Activated naive CD4-positive, alpha-beta T cell treated with anti-CD3 and anti-CD28 coated beads for 36 hours (primary cell): ENCODE results near the gene MPP3. TPM values are rescaled to one million over a fixed set of nuclear protein-coding genes. Genes with fewer than 3 reads are reported as not detected.
"Not testable (repeated sequence)": the region's sequence is repeated elsewhere in the genome, so short reads cannot be mapped to it uniquely, and the experiment has no call there.

Source experiments
- CTCF ChIA-PET: fragments of 350-600 bp; sonication (Branson Sonifier 250); formaldehyde crosslinking; loops from one replicate; lab custom pipeline; 2021; ENCODE audit warnings: antibody characterized with exemption; lab: Charles Lee
- DNase-seq: peaks from one replicate; pipeline ENCODE4 v3.0.0-alpha.2; 2020
- H3K27ac Mint-ChIP-seq: one replicate; pipeline ENCODE4 v1.8.0; 2021; ENCODE audit warnings: mild to moderate bottlenecking, mixed read lengths
- H3K27me3 Mint-ChIP-seq: one replicate; pipeline ENCODE4 v1.8.0; 2021; ENCODE audit warnings: low read depth, mixed read lengths
- H3K36me3 Mint-ChIP-seq: one replicate; pipeline ENCODE4 v1.8.0; 2021; ENCODE audit warnings: low read depth, mixed read lengths
- H3K4me1 Mint-ChIP-seq: one replicate; pipeline ENCODE4 v1.8.0; 2021; ENCODE audit warnings: low read depth, mixed read lengths
- H3K4me3 Mint-ChIP-seq: one replicate; pipeline ENCODE4 v1.8.0; 2021; ENCODE audit warnings: mild to moderate bottlenecking, moderate library complexity, mixed read lengths
- H3K9me3 Mint-ChIP-seq: one replicate; pipeline ENCODE4 v1.8.0; 2021; ENCODE audit warnings: mixed read lengths
- intact Hi-C: fragments of 100-400 bp; cut with micrococcal nuclease; formaldehyde crosslinking; loops from one replicate; pipeline ENCODE4 v1.15.1; 2023
- total RNA-seq, 2 experiments: library from RNA; stranded (reverse); gene quantifications; one replicate each; pipeline ENCODE4 v1.2.3, GENCODE V29; 2021

Gene MPP3
- total RNA-seq, 2 experiments from 2014 or later = 0.30 to 0.33 TPM

GRCh38 chr17:43842975-43843325 lies 10.0 kb upstream of the MPP3 start:
- CTCF ChIA-PET = interaction anchor here (0.6 to 0.9 kb wide), 2 partner anchors 36 to 83 kb away, joined by 3 to 4 read pairs; no protein-coding TSS in a partner anchor

GRCh38 chr17:43842091-43842974 lies 9.4 kb upstream of the MPP3 start:
- DNase-seq, H3K27ac Mint-ChIP-seq, H3K36me3 Mint-ChIP-seq, H3K4me1 Mint-ChIP-seq, H3K4me3 Mint-ChIP-seq, H3K9me3 Mint-ChIP-seq, intact Hi-C loops: not testable (repeated sequence)
- CTCF ChIA-PET = interaction anchor here (0.6 to 0.9 kb wide), 4 partner anchors 36 to 113 kb away, joined by 3 to 4 read pairs (median 4); no protein-coding TSS in a partner anchor
- H3K27me3 Mint-ChIP-seq = peaks cover 15% of the 10 kb centered on the region

More at GRCh38 chr17:43842975-43843325, 10.0 kb upstream of the MPP3 start:
- Mint-ChIP-seq H3K36me3 (no peaks in the 10 kb centered on the region), H3K4me1 (no peaks in the 10 kb centered on the region), H3K9me3 (no peaks in the 10 kb centered on the region), H3K27me3 (peaks cover 15% of the 10 kb centered on the region), H3K27ac (no peak overlapping the region), H3K4me3 (no peak overlapping the region)
- no peak for DNase-seq
- intact Hi-C loops = no loop called here

- CTCF ChIA-PET = interaction anchor here (0.6 to 1.1 kb wide), 2 partner anchors 24 to 39 kb away, joined by 3 read pairs; no protein-coding TSS in a partner anchor
- H3K36me3 Mint-ChIP-seq = no peaks in the 10 kb centered on the region
- no peak for DNase-seq
- peaks cover 15% of the 10 kb centered on the region for H3K27me3 Mint-ChIP-seq
- no peaks in the 10 kb centered on the region for H3K9me3 Mint-ChIP-seq
- intact Hi-C loops = no loop called here
- H3K4me1 Mint-ChIP-seq = no peaks in the 10 kb centered on the region
- no peak overlapping the region for H3K27ac Mint-ChIP-seq
- no peak overlapping the region for H3K4me3 Mint-ChIP-seq
Measured at GRCh38 chr17:43841282-43841681, 8.3 kb upstream of the MPP3 start.

- Mint-ChIP-seq H3K4me3 (no peak overlapping the region), H3K4me1 (no peaks in the 10 kb centered on the region), H3K36me3 (no peaks in the 10 kb centered on the region), H3K9me3 (no peaks in the 10 kb centered on the region), H3K27ac (no peak overlapping the region), H3K27me3 (peaks cover 12% of the 10 kb centered on the region)
- DNase-seq = no peak
- CTCF ChIA-PET = interaction anchor here (0.6 to 1.4 kb wide), 5 partner anchors 23 to 156 kb away, joined by 3 to 4 read pairs (median 3); no protein-coding TSS in a partner anchor
- intact Hi-C loops = no loop called here
Measured at GRCh38 chr17:43840814-43841213, 7.9 kb upstream of the MPP3 start.

- Mint-ChIP-seq H3K4me1 (no peaks in the 10 kb centered on the region), H3K4me3 (no peak overlapping the region), H3K9me3 (no peaks in the 10 kb centered on the region), H3K27ac (no peak overlapping the region), H3K27me3 (peaks cover 9% of the 10 kb centered on the region), H3K36me3 (no peaks in the 10 kb centered on the region)
- intact Hi-C loops = no loop called here
- DNase-seq = no peak
- CTCF ChIA-PET = interaction anchor here (0.5 to 1.4 kb wide), 3 partner anchors 25 to 334 kb away, joined by 3 to 4 read pairs (median 3); no protein-coding TSS in a partner anchor
Measured at GRCh38 chr17:43839670-43840108, 6.7 kb upstream of the MPP3 start.

GRCh38 chr17:43834106-43834505 lies 1.2 kb upstream of the MPP3 start:
- Mint-ChIP-seq H3K4me1 (peaks cover 15% of the 10 kb centered on the region), H3K27me3 (peaks cover 28% of the 10 kb centered on the region), H3K9me3 (no peaks in the 10 kb centered on the region), H3K36me3 (no peaks in the 10 kb centered on the region), H3K27ac (no peak overlapping the region), H3K4me3 (peak overlapping the region; percentile 22)
- intact Hi-C loops = loop anchor here (5.0 kb wide), 1 partner anchor 47 kb away; no protein-coding TSS in a partner anchor
- DNase-seq = no peak
- CTCF ChIA-PET = no interaction called here

- Mint-ChIP-seq H3K27me3 (peaks cover 28% of the 10 kb centered on the region), H3K4me1 (peaks cover 15% of the 10 kb centered on the region)
- intact Hi-C loops = loop anchor here (5.0 kb wide), 1 partner anchor 45 kb away; no protein-coding TSS in a partner anchor
Measured at GRCh38 chr17:43832168-43832975, 574 bp downstream of the MPP3 start.

GRCh38 chr17:43831633-43832032 lies 1.3 kb downstream of the MPP3 start:
- CTCF ChIA-PET = interaction anchor here (2.5 kb wide), 1 partner anchor 15 kb away, joined by 6 read pairs; the partner anchor contains the start of gene CD300LG
- intact Hi-C loops = loop anchor here (5.0 kb wide), 1 partner anchor 44 kb away; no protein-coding TSS in a partner anchor
- H3K9me3 Mint-ChIP-seq = no peaks in the 10 kb centered on the region

More at GRCh38 chr17:43832168-43832975, 574 bp downstream of the MPP3 start:
- H3K9me3 Mint-ChIP-seq = no peaks in the 10 kb centered on the region
- H3K36me3 Mint-ChIP-seq = no peaks in the 10 kb centered on the region
- CTCF ChIA-PET = no interaction called here
- DNase-seq = peak; percentile 25
- no peak overlapping the region for H3K27ac Mint-ChIP-seq
- H3K4me3 Mint-ChIP-seq = peak overlapping the region; percentile 72

GRCh38 chr17:43830510-43831140 lies 2.3 kb downstream of the MPP3 start:
- H3K4me3 Mint-ChIP-seq = no peak overlapping the region
- intact Hi-C loops = loop anchor here (5.0 kb wide), 1 partner anchor 43 kb away; no protein-coding TSS in a partner anchor
- H3K36me3 Mint-ChIP-seq = no peaks in the 10 kb centered on the region
- H3K4me1 Mint-ChIP-seq = peaks cover 15% of the 10 kb centered on the region
- CTCF ChIA-PET = interaction anchor here (2.5 kb wide), 1 partner anchor 16 kb away, joined by 6 read pairs; the partner anchor contains the start of gene CD300LG
- peaks cover 28% of the 10 kb centered on the region for H3K27me3 Mint-ChIP-seq
- DNase-seq = peak; percentile 22
- H3K27ac Mint-ChIP-seq = no peak overlapping the region
- H3K9me3 Mint-ChIP-seq = no peaks in the 10 kb centered on the region

More at GRCh38 chr17:43831633-43832032, 1.3 kb downstream of the MPP3 start:
- DNase-seq = no peak
- peak overlapping the region; percentile 72 for H3K4me3 Mint-ChIP-seq
- H3K27ac Mint-ChIP-seq = no peak overlapping the region
- peaks cover 15% of the 10 kb centered on the region for H3K4me1 Mint-ChIP-seq
- H3K36me3 Mint-ChIP-seq = no peaks in the 10 kb centered on the region
- H3K27me3 Mint-ChIP-seq = peaks cover 28% of the 10 kb centered on the region

GRCh38 chr17:43829738-43830137 lies 3.2 kb downstream of the MPP3 start:
- no peak overlapping the region for H3K27ac Mint-ChIP-seq
- no peak for DNase-seq
- peaks cover 28% of the 10 kb centered on the region for H3K27me3 Mint-ChIP-seq
- H3K4me1 Mint-ChIP-seq = peaks cover 15% of the 10 kb centered on the region
- CTCF ChIA-PET = interaction anchor here (1.8 to 2.5 kb wide), 2 partner anchors 17 to 63 kb away, joined by 6 read pairs; partner anchors contain the start of gene CD300LG
- no peaks in the 10 kb centered on the region for H3K36me3 Mint-ChIP-seq
- intact Hi-C loops = loop anchor here (5.0 kb wide), 1 partner anchor 42 kb away; no protein-coding TSS in a partner anchor
- no peaks in the 10 kb centered on the region for H3K9me3 Mint-ChIP-seq
- no peak overlapping the region for H3K4me3 Mint-ChIP-seq

- CTCF ChIA-PET = no interaction called here
- intact Hi-C loops = no loop called here
- Mint-ChIP-seq H3K27ac (no peak overlapping the region), H3K4me3 (no peak overlapping the region), H3K4me1 (peaks cover 8% of the 10 kb centered on the region), H3K27me3 (peaks cover 14% of the 10 kb centered on the region), H3K36me3 (no peaks in the 10 kb centered on the region), H3K9me3 (no peaks in the 10 kb centered on the region)
- DNase-seq = no peak
Measured at GRCh38 chr17:43827596-43827995, 5.3 kb downstream of the MPP3 start.
